RKO (cell line): Measurements from ENCODE around the gene NDOR1.

Experiments used
- DNase-seq: peaks from one replicate; pipeline ENCODE4 v3.0.0-alpha.2; 2016; ENCODE audit warnings: low spot score

Gene NDOR1

DNA sequence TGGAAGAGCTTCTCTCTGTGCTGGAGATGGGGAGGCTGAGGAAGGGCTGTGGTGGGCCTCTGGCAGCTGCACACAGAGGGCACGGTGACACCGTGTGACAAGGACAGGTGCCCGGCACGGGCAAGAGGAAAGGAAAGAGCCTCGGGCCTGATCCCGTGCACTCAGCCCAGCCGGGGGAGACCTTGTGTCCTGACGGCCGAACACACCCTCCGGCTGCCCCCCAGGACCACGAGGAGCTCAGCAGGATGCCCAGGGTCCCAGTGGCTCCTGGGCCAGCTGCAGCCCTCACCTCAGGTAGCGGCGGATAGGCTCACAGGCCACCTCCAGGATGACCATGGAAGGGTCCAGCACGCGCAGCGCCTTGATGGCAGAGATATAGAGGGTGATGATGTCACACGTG, 22.7 kb upstream of the NDOR1 start:
- DNase-seq = no peak

DNA sequence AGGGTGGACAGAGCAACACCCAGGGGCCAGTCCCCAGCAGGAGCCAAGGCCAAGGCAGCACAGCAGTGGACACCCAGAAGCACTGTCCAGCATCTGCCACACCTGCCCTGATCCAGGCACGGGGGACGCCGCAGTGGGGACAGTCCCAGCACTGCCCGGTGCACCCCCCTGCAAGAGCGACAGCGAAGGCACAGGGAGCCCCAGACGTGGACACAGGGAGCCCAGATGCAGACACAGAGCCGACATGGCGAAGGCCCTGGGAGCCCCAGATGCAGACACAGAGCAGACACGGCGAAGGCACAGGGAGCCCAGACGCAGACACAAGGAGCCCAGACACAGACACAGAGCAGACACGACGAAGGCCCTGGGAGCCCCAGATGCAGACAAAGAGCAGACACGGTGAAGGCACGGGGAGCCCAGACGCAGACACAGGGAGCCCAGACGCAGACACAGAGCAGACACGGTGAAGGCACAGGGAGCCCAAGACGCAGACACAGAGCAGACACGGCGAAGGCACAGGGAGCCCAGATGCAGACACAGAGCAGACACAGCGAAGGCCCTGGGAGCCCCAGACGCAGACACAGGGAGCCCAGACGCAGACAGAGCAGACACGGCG, 21.4 kb upstream of the NDOR1 start:
- DNase-seq = no peak

DNA sequence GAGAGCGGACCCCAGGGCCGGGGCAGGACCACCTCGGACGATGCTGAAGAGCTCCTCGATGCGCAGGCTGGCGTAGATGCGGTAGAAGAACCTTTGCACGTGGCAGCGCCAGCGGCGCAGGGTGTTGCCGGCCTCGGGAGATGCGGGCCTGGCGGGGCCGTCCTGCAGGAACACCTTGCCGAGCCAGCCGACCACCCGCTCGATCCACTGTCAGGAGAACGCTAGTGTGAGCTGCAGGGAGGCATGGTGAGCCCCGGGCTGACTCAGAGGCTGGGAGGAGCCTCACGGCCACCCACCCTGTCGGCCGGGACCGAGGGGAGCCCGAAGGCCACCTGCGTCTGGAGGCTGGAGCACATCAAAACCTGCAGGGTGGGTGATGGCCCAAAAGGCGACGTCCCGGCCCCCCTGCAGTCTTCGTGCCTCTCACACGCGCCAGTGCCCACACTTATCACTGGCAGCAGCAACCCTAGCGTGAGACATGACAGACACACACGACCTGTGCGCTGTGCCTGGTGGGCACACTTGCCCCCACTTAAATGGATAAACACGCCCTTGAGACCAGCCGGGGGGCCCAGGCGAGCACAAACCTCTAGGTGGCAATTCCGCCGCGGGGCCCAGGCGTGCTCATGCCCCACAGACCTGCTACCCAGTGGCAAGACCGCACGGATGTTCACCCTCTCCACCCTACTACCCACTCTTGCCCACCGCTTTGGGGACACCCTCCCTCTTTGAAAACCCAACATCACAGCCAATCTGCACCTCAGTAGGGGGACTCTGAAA, 20.4 kb upstream of the NDOR1 start:
- DNase-seq = no peak

DNA sequence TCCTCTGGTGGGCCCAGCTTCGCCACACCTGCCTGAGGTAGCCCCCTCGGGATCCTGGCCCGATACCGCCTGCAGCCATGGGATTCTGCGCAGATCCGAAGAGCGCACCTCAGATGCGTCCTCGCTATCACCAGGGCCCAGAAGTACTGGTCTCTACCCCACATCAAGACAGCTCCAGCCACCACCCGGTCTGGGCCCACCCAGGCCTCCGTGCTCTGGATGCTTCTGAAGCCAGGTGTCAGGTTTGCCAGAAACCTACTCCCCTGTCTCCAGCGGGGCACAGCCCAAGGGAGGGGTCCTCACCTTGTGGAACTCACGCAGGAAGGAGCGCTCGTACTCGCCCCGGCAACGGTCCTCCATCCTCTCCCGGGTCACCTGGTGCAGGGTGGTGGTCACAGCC, 19.6 kb upstream of the NDOR1 start:
- no peak for DNase-seq

DNA sequence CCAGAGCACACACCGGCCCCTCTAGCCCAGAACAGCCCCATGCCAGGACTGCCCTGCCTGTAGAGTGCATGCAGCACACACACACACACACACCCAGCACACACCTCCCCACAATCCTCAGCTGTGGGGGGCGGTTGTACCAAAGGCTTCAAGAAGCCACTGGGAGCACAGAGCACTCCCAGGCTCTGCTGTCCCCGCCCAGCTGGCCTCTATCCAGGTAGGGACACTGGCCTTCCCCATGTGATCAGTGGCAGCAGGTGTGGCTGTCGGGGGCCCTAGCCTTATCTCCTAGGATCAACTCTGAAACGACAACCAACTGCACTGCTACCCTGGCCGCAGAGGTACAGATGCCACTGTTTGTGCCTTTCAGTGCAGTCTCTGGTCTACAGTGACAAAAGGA, 19.1 kb upstream of the NDOR1 start:
- no peak for DNase-seq

DNA sequence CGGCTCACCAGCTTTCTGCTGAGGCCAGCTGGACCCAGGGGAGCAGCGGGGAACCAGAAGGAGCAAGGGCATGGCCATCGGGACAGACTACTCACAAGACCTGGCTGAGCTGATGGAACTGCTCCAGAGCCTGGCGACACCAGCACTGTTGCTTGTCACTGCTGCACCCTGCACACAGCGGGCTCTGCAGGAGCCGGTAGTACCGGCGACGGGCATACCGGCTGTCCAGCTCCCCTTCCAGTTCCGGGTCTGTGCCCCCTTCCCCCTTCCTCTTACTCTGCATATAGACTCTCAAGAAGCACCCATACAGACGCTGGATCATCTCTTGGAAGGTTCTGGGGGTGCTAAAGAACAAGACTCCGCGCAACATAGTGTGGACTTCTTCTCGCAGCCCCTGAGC, 18.1 kb upstream of the NDOR1 start:
- DNase-seq = no peak

DNA sequence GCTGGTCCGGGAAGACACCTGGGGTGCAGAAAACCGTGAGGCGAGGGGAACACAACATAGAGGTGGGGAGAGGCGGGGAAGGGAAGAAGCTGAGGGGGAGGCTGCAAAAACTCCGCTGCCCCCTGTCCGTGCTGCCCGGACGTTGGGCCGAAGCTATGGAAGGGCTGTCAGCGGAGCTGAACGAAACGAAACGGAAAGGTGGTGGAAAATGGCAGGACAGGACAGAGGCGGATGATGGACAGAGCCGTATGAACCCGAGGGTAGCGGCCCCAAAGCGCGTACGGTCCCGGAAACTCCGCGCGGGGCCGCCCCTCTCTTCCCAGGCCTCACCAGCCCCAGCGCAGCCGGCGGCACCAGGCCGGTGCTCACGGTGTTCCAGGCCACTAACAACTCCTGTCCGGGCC, 17.4 kb upstream of the NDOR1 start:
- DNase-seq = no peak

DNA sequence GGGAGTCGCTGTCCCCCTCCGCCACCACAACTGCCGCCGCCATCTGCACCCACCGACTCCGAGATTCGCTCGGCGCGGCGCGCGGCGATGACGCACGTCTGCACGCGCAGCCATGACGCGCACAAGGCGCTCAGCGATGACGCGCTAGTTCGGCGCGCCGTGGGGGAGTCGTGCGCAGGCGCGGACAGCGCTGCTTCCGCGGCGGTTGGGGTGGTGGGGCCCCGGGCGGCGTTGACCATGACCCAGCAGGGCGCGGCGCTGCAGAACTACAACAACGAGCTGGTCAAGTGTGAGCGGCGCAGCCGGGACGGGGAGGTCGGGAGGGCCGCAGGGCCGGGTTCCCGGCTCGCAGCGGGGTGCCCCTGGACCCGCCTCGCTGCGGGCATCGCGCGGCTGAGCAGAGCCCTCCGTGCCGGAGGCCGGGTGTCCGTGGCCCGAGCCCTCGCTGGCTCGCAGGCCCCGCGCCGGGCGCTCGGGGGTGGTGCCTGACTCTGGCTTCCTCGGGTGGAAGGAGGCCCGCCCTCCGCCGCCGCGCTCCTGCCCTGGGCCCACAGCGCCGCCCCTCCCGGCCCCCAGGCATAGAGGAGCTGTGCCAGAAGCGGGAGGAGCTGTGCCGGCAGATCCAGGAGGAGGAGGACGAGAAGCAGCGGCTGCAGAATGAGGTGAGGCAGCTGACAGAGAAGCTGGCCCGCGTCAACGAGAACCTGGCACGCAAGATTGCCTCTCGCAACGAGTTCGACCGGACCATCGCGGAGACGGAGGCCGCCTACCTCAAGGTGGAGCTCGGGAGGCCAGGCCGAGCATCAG, 16.8 kb upstream of the NDOR1 start, which contains the start of the genes ANAPC2 and SSNA1:
Gene ANAPC2 (minus strand): TSS at position 71 of the 807 bp plus-strand sequence. CDS start 28 bp downstream, at position 43.
Gene SSNA1 (plus strand): TSS at position 187 of the 807 bp plus-strand sequence. CDS start 51 bp downstream, at position 238.
- DNase-seq = peak; percentile 98

DNA sequence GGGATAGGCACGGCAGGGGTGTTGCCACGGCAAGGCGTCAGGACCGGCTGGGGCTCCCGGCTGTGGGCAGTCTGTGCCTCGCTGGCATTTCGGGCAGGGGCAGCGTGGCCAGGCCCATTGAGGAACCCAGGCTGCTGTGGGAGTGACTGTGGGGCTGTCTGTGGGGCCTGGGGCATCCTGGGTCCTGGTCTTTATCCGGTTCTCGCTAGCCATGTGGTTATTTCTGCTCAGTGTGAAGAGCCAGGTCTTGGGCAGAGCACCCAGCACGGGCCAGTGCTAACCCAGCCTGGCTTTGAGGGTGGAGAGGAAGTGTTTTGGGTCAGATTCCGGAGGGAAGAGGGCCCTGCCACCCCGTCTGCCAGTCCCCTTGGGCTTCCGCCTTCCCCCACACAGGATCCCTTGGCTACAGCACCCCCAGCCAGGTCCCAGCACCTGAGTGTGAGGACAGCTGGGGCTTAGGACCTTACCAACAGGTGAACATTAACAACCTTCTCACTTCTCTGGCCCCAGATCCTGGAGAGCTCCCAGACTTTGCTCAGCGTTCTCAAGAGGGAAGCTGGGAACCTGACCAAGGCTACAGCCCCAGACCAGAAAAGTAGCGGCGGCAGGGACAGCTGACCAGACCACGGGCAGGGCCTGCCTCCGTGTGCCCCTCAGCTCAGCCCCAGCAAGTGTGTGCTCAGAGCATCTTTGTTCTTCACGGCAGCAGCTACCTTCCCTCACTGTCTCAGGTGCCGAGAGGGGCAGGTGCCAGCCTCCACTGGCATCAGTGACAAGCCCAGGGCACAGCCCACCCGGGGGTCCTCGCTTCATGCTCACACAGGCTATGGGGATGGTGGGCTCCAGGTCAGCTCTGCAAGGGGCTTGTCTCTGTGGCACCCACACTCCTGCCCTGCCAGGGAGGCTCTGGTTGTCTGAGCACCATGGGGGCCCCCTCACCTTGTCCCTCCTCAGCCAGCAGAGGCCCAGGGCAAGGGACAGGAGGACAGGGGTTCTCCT, 15.9 kb upstream of the NDOR1 start:
- peak; percentile 44 for DNase-seq

DNA sequence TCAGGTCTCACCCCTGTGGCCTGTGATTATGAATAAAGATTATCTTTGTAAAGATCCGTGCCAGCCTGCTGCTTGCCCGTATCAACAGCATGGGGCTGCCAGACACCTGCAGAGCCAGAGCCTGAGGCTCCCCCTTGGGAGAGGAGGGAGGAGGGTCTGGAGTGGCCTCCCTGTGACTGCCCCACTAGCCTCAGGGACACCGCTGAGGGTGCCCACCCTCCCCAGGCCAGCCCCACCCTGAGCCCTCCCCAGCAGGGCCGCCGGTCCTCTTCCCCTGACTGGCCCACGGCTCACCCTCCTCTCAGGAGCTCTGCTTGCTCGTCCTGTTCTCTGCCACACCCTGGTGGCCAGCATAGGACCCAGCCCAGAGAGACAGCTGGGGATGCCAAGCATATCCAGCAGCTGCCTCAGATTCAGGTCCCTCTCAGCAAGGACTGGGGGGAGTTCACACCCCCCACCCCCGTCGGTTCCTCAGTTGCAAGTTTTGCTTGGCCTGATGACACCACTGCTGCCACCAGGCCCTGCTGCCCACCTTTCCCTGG, 15.1 kb upstream of the NDOR1 start:
- DNase-seq = peak; percentile 83

DNA sequence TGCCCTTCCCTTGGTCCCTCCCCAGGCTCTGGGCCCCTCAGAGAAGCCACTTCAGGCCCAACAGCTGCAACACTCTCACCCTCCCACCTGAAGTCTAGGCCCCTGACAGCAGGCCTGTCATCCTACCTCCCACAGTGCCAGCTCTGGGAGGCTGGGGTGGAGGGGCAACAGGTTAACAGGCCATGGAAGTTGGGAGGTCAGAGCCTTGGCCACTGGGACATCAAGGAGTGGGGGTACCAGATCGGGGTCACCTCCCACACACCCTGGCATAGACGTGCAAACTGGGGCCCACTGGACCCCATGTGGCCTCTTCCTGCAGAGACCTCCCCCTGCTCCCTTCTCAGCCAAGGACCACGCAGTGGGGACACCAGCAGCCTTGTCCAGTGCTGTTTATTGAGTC, 14.3 kb upstream of the NDOR1 start:
- DNase-seq = no peak

DNA sequence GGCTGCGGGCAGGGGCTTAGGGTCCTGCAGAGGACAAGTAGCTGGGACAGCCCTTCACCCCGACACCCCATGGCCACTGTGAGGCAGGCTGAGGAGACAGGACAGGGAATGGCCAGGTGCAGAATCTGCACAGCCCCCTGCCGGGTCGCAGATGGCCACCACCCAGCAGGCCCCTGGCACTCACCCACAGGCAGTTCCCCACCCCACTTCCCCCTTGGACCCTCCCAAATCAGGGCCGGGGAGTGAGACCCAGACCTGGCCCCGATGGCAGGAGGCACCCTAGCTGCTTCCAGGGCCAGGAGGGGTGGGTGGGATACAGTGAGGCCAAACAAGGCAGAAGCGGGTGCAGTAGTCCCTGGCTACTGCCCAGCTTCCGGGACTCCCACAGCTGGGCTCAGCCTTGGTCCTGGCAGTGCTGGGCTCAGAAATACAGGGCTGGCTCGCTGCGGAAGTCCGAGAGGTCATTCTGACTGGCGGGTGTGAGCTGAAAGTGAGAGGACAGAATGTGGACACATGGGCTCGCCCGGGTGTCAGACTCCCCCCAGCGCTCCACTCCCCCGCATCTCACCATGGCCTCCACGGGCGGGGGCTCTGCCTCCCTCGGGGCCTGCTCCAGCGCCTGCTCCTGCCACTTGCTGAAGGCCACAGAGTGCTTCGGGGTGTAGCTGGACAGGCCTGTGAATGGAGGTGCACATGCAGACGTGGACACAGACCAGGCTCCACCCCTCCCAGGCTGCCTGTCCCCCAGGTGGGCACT, 13.6 kb upstream of the NDOR1 start:
- no peak for DNase-seq

DNA sequence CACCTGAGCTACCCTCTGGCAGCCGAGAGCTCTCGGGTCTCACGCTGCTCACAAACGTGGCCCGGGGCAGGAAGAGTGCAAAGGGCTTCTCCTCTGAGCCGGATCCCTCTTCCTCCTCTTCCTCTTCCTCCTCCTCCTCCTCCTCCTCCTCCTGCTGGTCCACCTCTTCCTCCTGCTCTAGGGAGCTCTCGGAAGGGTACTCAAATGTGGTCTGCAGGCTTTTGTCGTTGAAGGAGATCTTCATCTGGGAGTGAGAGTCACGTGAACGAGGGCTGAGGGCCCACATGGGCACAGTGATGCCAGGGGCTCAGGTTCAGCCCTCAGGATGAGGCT, 13.1 kb upstream of the NDOR1 start:
- DNase-seq = no peak

DNA sequence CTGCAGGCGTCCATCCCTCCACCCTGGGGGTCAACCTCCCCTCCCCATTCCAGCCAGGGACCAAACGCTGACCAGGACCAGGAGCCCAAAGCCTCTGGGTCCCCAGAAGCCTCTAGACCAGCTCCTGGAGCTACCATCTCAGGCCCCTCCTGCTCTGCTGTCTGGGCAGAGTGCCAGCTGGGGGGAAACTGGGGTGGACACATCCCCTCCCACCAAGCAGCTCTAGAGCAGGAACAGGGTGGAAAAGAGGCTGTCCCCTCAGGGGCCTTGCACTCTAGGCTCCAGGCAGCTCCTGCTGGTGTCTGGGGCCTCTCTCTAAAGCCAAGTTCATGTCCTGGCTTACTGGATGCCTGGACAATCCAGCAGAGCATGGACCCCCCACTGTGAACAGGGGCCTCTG, 12.6 kb upstream of the NDOR1 start:
- DNase-seq = no peak

DNA sequence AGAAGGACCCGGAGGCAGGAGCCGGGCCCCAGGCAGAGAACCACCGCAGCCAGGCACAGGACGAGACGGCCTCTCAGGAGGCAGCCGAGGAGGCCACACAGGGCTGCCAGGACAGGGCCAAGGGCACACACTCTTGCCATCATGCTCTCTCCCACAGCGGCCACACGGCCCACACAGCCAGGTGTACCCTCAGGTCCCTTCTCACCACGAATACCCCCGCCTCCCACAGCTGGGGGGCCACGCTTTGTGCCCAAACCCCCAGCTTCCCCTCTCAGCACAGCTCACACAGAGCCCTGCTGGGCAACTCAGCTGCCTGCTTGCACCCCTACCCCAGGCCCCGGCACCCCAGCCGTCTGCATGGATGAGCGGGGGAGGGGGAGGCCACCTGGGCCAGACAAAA, 11.7 kb upstream of the NDOR1 start:
- no peak for DNase-seq

DNA sequence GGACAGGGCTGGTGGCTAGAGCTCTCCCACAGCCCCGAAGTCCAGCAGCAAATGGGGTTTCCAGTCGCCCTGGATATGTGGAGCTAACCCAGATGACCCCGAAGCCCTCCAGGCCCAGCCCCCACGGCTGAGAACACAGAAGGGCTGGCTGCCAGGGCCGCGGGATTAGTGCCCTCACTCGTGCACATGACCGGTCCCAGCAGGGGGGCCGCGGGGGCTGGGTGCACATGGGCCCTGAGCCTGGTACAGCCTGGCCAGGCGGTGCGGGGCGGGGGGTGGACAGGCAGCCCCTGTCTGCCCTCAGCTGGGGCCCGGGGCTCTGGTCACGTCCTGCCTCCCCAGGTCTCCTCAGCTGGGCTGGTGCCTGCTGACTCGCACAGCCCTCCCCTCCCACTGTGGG, 11.1 kb upstream of the NDOR1 start:
- DNase-seq = no peak

DNA sequence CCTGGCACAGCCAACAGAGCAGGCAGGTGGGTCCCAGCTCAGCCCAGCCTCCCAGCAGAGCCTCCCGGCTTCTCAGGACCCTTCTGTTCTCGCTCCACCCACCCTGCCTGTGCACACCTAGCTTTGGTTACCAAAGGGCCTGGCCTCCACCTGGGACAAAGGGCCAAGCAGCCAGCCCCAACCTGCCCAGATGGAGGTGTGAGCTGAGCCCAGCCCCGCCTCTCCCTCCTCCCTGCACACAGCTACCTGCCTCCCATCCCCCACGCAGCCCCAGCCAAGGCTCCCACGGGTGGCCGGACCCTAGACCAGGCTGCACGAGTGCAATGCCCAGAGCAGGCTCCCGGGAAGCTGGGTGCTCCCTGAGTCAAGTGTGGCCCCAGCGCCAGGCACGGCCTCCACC, 10.6 kb upstream of the NDOR1 start:
- DNase-seq = no peak

DNA sequence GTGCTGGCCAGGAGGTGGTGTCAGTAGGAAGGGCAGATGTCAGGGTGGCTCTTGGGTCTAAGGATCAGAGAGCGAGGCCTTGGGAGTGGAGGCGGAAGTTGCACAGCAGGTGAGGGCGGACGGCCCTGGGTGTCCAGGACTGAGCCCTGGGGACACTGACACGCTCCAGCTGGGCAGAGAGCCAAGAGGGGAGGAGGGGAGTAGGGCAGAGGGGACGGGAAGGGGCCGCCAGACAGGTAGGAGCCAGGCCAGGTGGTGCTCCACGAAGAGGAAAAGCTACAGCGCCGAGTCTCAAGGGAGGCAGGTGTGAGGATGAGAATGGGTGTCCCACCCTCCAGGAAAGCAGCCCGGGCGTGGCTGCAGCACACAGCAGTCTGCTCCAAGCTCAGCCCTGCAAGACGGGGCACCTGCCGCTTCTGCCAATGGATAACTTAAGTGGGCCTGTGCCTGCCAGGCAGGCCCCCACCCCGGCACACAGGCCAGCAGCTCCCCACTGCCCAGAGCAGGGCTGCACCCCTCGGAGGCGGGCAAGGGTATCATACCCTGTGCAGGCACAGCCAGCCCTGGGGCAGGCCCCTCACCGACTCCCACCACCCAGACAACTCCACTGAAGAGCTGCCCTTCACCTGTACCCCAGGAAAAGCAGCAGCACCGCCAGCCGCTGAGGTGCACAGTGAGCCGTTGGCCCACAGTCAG, 9.8 kb upstream of the NDOR1 start:
- DNase-seq = no peak

DNA sequence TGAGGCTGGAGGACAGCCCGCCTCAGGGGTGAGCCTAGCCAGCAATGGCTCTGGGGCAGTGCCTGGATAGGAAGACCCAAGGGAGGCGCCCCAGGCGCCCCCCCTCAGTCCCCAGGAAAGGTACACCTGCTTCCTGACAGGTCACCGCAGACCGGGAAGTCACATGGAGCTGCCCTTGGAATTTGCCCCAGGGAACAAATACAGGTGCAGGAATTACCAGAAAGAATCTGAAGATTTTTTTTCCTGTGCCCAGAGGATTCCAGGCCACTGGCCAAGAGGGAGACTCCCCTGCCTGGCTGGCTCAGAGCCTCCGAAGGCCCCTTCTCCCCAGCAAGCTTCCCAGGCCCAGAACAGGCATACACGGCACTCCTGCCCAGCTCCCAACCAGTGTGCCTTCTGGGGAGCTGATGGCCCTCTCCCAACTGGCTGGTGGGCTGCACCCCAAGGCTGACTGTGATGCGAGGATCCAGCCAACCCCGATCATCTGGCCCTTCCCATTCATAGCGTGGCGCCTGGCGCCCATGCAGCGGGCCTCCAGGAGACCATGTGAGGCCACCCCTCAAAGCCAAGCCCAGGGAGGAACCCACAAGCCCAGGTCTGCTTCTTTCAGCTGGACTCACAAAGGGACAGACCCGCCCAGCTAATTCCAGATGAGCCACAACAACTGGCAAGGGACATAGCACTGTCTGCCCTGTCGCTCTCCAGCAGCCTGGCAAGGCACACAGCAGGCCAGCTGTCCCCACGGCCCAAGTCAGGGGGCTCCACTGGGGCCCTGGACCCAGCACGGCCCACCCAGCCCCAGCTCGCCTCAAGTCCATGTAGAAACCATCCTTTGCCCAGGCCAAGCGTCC, 7.2 kb upstream of the NDOR1 start:
- no peak for DNase-seq
